CD14-positive monocyte (primary cell): ENCODE measurements around the gene DEFB116. TPM values are rescaled to one million over a fixed set of nuclear protein-coding genes. Genes with fewer than 3 reads are reported as not detected.

Experiments used
- DNase-seq, 3 donors: peaks; one replicate each; pipeline ENCODE4 v3.0.0-alpha.2; 2011 to 2022
- H2AFZ ChIP-seq: 2 replicates; pipeline ENCODE4 v1.6.0; 2012; ENCODE audit warnings: mild to moderate bottlenecking, low read depth, low read length, inconsistent platforms; ENCODE audit not compliant: insufficient read depth, poor library complexity, severe bottlenecking
- H3K27ac ChIP-seq, 2 donors: 1 replicate in 1 of 2; 2 replicates in 1 of 2; pipeline ENCODE4 v1.5.1; 2012 to 2013; ENCODE audit warnings: low read length in 2 of 2, control low read depth in 1 of 2, inconsistent platforms in 1 of 2, low read depth in 1 of 2, mild to moderate bottlenecking in 1 of 2
- H3K27me3 ChIP-seq, 2 donors: one replicate each; pipeline versions ENCODE4 v1.6.0 to v1.6.1; 2011 to 2013; ENCODE audit warnings: low read length in 2 of 2; ENCODE audit not compliant: control insufficient read depth in 2 of 2, insufficient read depth in 2 of 2
- H3K36me3 ChIP-seq, 2 donors: replicated peaks in 1 of 2; 1 replicate in 1 of 2; 2 replicates in 1 of 2; pipeline versions ENCODE4 v1.5.1 to v1.6.1; 2012 to 2013; ENCODE audit warnings: low read length in 2 of 2, control low read depth in 1 of 2, inconsistent platforms in 1 of 2, mild to moderate bottlenecking in 1 of 2; ENCODE audit not compliant: insufficient read depth in 2 of 2, control insufficient read depth in 1 of 2
- H3K4me1 ChIP-seq, 2 donors: 1 replicate in 1 of 2; 2 replicates in 1 of 2; pipeline versions ENCODE4 v1.5.1 to v1.6.1; 2012 to 2013; ENCODE audit warnings: low read length in 2 of 2, control low read depth in 1 of 2, inconsistent platforms in 1 of 2, mild to moderate bottlenecking in 1 of 2, moderate library complexity in 1 of 2; ENCODE audit not compliant: insufficient read depth in 2 of 2, control insufficient read depth in 1 of 2
- H3K4me2 ChIP-seq: replicated peaks from 2 replicates; pipeline ENCODE3; 2012; ENCODE audit warnings: low read length, moderate library complexity, mild to moderate bottlenecking; ENCODE audit not compliant: poor library complexity, severe bottlenecking; ENCODE audit errors: extremely low read depth
- H3K4me3 ChIP-seq, 3 experiments: fragments of 200-600 bp in 1 of 3; sonication (generic) in 1 of 3; replicated peaks in 1 of 3; 1 replicate in 2 of 3; 2 replicates in 1 of 3; pipeline ENCODE4 v1.5.1; 2011 to 2013; ENCODE audit warnings: low read length in 3 of 3, mild to moderate bottlenecking in 3 of 3, control low read depth in 2 of 3, low read depth in 2 of 3, inconsistent platforms in 1 of 3, moderate library complexity in 1 of 3
- H3K79me2 ChIP-seq: 2 replicates; pipeline ENCODE4 v1.6.0; 2012; ENCODE audit warnings: mild to moderate bottlenecking, control low read depth, inconsistent platforms, low read length, moderate library complexity; ENCODE audit not compliant: insufficient read depth
- H3K9ac ChIP-seq: 2 replicates; pipeline ENCODE4 v1.6.0; 2017; ENCODE audit warnings: low read length, mild to moderate bottlenecking; ENCODE audit not compliant: insufficient read depth, poor library complexity, severe bottlenecking
- H3K9me3 ChIP-seq, 2 donors: replicated peaks in 1 of 2; 1 replicate in 1 of 2; 2 replicates in 1 of 2; pipeline versions ENCODE4 v1.5.1 to v1.6.1; 2012 to 2013; ENCODE audit warnings: low read length in 2 of 2, control low read depth in 1 of 2; ENCODE audit not compliant: control insufficient read depth in 1 of 2, insufficient read depth in 1 of 2
- H4K20me1 ChIP-seq: 2 replicates; pipeline ENCODE4 v1.6.0; 2012; ENCODE audit warnings: mild to moderate bottlenecking, low read length, control low read depth, moderate library complexity; ENCODE audit not compliant: insufficient read depth
- H3K27ac Mint-ChIP-seq, 7 donors: one replicate each; pipeline ENCODE4 v1.8.0; 2020; ENCODE audit warnings: mild to moderate bottlenecking in 7 of 7, mixed read lengths in 7 of 7, moderate library complexity in 6 of 7, inconsistent platforms in 2 of 7
- H3K27me3 Mint-ChIP-seq, 3 donors: one replicate each; pipeline ENCODE4 v1.8.0; 2021 to 2022; ENCODE audit warnings: low read depth in 3 of 3, mild to moderate bottlenecking in 3 of 3, mixed read lengths in 3 of 3, moderate library complexity in 3 of 3, inconsistent platforms in 1 of 3
- H3K36me3 Mint-ChIP-seq, 2 donors: one replicate each; pipeline ENCODE4 v1.8.0; 2020; ENCODE audit warnings: mixed read lengths in 2 of 2, inconsistent platforms in 1 of 2, mild to moderate bottlenecking in 1 of 2
- H3K4me1 Mint-ChIP-seq: one replicate; pipeline ENCODE4 v1.8.0; 2020; ENCODE audit warnings: mild to moderate bottlenecking, mixed read lengths
- H3K4me3 Mint-ChIP-seq, 2 donors: one replicate each; pipeline ENCODE4 v1.8.0; 2020; ENCODE audit warnings: mild to moderate bottlenecking in 2 of 2, mixed read lengths in 2 of 2, moderate library complexity in 1 of 2
- H3K9me3 Mint-ChIP-seq, 7 donors: one replicate each; pipeline ENCODE4 v1.8.0; 2020 to 2022; ENCODE audit warnings: mixed read lengths in 7 of 7, mild to moderate bottlenecking in 6 of 7, moderate library complexity in 6 of 7, inconsistent platforms in 2 of 7
- CTCF ChIP-seq: fragments of 200-600 bp; IDR thresholded peaks from one replicate; pipeline ENCODE4 v1.8.0; 2022; ENCODE audit warnings: antibody characterized with exemption, mild to moderate bottlenecking
- WGBS: methylation state at CpG from one replicate; pipeline ENCODE4 v1.1.5; 2013; ENCODE audit warnings: missing lambda C conversion rate; ENCODE audit not compliant: insufficient coverage; 5-methylcytosine and 5-hydroxymethylcytosine counted together
- intact Hi-C, 2 donors: fragments of 100-400 bp; cut with micrococcal nuclease; formaldehyde crosslinking; loops; one replicate each; pipeline versions ENCODE4 v1.15.0 to v1.15.1; 2023
- polyA plus RNA-seq, 3 donors: library from polyadenylated mRNA; depleted of rRNA in 1 of 3; unstranded in 2 of 3; stranded (reverse) in 1 of 3; fragments of 300-500 nt in 2 of 3; fragments of >200 nt in 1 of 3; fragmentation: Illumina TruSeq in 2 of 3; gene quantifications; 1 replicate in 2 of 3; 2 replicates in 1 of 3; pipeline ENCODE4 v1.2.3, GENCODE V29; 2012 to 2021

DEFB116 gene
- polyA plus RNA-seq, 3 donors = not detected

- peaks cover 31 to 38% of the 10 kb centered on the region in 2 donors for H3K9me3 ChIP-seq
- no peak overlapping the region for H2AFZ ChIP-seq
- Mint-ChIP-seq H3K9me3 (peaks cover 11 to 37% (median 29%) of the 10 kb centered on the region in 7 donors), H3K4me3 (no peak overlapping the region), H3K27ac (no peak overlapping the region), H3K36me3 (no peaks in the 10 kb centered on the region), H3K27me3 (peaks cover 0 to 2% (median 0%) of the 10 kb centered on the region in 3 donors), H3K4me1 (no peaks in the 10 kb centered on the region)
- H3K9ac ChIP-seq = no peak overlapping the region
- no peak for TF ChIP-seq CTCF
- H3K4me2 ChIP-seq = no peak overlapping the region
- H3K79me2 ChIP-seq = no peaks in the 10 kb centered on the region
- DNase-seq = no peak
- intact Hi-C loops = no loop called here
- no peak overlapping the region for H3K4me3 ChIP-seq
- H3K27me3 ChIP-seq = no peaks in the 10 kb centered on the region
- H3K36me3 ChIP-seq = no peaks in the 10 kb centered on the region
- H3K27ac ChIP-seq = no peak overlapping the region
- no CpG with 5 or more reads among the region's 1 CpG for WGBS
- H3K4me1 ChIP-seq = no peaks in the 10 kb centered on the region
- no peaks in the 10 kb centered on the region for H4K20me1 ChIP-seq
Observed at GRCh38 chr20:31278178-31278577, 30.2 kb downstream of the DEFB116 start.

GRCh38 chr20:31274441-31274840 lies 33.9 kb downstream of the DEFB116 start:
- peaks cover 0 to 2% (median 2%) of the 10 kb centered on the region in 3 donors for H3K27me3 Mint-ChIP-seq
- no peaks in the 10 kb centered on the region for H3K27me3 ChIP-seq
- no peaks in the 10 kb centered on the region for H3K4me1 ChIP-seq
- H3K36me3 Mint-ChIP-seq = no peaks in the 10 kb centered on the region
- intact Hi-C loops = no loop called here
- H2AFZ ChIP-seq = no peak overlapping the region
- H3K4me1 Mint-ChIP-seq = no peaks in the 10 kb centered on the region
- H3K9me3 ChIP-seq = peaks cover 52 to 53% of the 10 kb centered on the region in 2 donors
- 87% methylated on average over 18 of the region's 20 CpGs for WGBS
- no peak overlapping the region for H3K4me3 ChIP-seq
- H3K27ac ChIP-seq = no peak overlapping the region
- no peak overlapping the region for H3K4me2 ChIP-seq
- no peak overlapping the region for H3K9ac ChIP-seq
- H3K36me3 ChIP-seq = no peaks in the 10 kb centered on the region
- no peak for DNase-seq
- H3K79me2 ChIP-seq = no peaks in the 10 kb centered on the region
- H3K9me3 Mint-ChIP-seq = peaks cover 25 to 50% (median 47%) of the 10 kb centered on the region in 7 donors
- H3K27ac Mint-ChIP-seq = no peak overlapping the region
- TF ChIP-seq CTCF = no peak
- H3K4me3 Mint-ChIP-seq = no peak overlapping the region
- H4K20me1 ChIP-seq = no peaks in the 10 kb centered on the region
